Hematopoietic multipotent progenitor cell treated with erythropoietin and hydrocortisone succinate and interleukin-3 and kit ligand, for 4 days (in vitro differentiated cells): ENCODE data around the gene PTDSS2.
A peak's percentile ranks its signal among the peaks of the same experiment; 100 is the strongest.
"Not testable (repeated sequence)": the region's sequence is repeated elsewhere in the genome, so short reads cannot be mapped to it uniquely, and the experiment has no call there.

ENCODE experiments used
- DNase-seq: peaks from one replicate; pipeline ENCODE4 v3.0.0-alpha.2; 2015

The PTDSS2 gene

DNA sequence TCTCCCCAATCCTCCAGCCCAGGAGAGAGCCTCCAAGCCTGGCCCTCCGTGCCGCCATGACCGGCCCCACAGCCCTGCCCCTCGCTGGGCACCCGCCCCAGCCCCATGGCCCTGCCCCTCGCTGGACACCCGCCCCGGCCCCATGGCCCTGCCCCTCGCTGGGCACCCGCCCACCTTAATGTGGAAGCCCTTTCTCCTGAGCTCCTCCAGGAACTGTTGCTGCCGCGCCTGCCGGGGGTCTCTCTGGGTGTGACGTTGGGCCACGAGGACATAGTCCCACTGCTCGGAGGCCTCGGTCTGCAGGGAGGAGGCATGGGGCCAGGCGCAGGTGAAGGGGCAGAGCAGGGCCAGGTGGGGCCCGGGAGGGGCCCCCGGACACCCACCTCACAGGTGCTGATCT is 16.4 kb upstream of the PTDSS2 start:
- no peak for DNase-seq

DNA sequence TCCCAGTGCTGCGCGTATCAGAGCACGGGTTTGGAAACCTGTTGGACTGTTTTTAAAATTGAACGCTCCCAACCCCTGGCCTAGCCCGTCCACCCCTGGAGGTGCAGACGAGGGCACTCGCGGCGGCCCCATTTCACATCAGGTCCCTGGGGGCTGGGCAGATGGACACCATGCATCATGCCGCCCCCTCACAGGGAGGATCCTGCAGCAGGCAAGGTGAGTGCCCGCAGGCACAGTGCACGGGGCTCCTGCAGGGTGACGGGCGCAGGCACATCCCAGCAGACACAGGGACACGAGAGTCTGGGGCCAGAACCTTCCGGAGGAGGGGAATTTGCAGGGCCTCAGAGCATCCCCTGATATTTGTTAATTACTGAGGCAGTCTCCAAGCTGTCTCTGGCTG is 15.6 kb upstream of the PTDSS2 start:
- DNase-seq, result no peak

- DNase-seq, result not testable (repeated sequence)
These were observed 14.9 kb upstream of the PTDSS2 start for GRCh38 chr11:434999-435740.

GRCh38 chr11:437228-437870 is 12.7 kb upstream of the PTDSS2 start:
- no peak for DNase-seq

GRCh38 chr11:438101-438844 is 11.8 kb upstream of the PTDSS2 start:
- no peak for DNase-seq

DNA sequence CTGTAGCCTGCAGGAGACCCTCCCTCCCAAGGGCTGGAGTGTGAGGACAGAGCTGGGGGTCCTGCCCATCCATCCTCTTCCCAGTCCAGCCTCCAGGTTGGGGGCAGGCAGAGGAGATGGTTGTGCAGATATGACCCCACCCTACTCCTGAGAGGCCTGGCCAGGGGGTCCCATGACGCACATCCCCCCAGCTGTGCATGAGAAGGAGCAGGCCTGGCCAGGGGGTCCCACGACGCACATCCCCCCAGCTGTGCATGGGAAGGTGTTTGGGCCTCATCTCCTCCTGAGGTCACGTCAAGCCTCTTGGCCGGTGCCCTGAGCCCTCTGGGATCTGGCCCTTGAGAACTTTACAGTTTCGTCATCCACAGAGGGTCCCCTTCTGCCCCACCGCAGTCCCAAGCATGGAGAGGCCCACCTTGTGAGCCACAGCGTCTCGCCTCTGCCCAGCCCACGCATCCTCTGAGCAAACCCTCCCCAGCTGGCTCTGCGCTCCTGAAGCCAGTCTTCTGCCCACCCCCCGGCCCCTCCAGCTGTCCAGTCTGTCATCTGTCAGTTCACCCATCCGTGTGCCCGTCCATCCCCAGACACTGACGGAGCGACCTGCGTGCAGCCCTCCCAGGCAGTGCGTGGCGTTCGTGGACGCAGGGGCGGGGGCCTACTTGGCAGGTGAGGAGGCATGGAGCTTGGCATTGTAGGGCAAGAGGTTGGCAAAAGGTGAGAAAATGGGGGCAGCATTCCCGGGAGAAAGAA is 10.6 kb upstream of the PTDSS2 start:
- no peak for DNase-seq

- DNase-seq, result peak; percentile 40
These were observed 9.7 kb upstream of the PTDSS2 start for GRCh38 chr11:440065-441042.

DNA sequence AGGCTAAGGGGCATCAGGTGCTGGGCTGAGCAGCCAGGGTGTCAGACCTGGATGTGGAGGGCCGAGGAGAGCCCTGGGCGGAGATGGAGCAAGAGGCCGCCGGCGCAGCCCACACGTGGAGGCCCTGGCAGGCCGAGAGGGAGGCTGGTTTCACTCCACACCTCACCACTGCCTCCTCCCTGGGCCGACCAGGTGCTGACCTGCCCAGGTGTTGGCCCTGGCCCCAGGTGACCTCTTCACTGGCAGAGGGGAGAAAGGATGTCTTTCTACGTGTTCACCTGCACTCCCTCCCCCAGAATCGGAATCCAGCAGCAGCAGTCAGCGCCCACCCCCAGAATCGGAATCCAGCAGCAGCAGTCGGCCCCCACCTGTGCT is 9.0 kb upstream of the PTDSS2 start:
- DNase-seq, result no peak

DNA sequence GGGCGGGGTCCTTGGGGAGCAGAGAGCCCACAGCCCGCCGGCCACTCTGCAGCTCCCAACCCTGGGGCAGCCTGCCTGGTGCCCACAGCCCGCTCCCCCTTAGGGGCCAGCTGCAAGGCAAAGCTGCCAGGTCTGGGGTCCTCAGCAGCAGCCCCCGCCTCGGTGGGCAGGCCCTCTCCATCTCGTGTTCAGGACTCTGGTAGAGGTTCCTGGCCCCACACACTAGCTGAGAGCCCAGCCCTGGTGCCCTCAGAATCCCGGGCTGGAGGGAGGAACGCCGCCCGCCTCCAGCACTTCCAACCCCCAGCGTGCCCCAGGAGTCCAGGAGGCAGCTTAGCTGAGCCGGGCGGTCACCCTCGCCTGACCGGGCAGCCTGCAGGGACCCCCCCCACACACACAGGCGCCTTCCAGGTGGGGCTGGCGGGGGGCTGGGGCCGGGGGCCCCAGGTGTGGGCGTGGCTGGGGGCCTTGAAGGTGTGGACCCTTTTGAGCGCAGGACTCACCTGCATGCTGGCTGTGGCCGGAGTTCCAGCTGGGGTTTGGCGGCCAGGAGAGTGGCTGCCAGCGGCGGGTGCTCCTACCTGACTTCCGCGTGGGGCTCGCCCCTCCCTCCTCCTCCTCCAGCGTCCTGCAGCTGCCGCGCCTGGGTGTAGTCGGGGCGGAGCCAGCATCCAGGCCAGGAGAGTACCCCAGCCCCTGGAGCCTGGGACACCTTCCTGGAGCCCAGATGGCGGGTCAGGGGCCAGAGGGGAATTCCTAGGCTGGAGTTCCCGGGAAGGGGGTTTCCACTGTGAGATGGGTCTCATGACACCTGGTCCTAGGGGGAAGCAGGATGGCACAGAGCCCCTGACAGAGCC is 8.4 kb upstream of the PTDSS2 start, which contains the start of gene ANO9:
ANO9 (minus strand) TSS at position 594 of the 857 bp plus-strand sequence; CDS start at position 509, 85 bp downstream.
- peak; percentile 45 for DNase-seq

- DNase-seq, result no peak
These were observed 7.4 kb upstream of the PTDSS2 start for GRCh38 chr11:442611-443081.

DNA sequence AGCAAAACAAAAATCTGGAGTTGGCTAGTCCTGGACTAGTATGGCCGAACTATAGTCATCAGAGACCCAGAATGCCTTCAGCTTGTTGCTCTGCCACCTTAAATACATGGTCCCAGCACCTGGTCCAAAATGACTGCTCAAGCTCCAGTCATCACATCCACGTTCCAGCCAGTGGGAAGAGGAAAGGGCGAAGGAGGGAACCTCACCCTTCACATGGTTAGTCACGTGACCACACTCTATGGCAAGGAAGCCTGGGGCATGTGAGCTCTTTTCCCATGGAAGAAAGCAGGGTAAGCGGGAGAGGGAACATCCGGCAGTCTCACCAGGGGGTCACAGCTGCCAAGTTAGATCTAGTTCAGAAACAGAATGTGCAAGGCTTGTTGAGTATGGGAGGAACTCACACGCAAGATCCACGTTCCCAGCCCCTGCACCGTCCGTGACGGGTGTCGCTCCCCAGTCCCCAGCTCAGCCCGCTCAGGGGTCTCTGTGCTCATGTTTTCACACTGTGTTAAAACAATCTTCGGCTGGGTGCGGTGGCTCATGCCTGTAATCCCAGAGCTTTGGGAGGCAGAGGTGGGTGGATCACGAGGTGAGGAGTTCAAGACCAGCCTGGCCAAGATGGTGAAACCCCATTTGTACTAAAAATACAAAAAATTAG is 6.4 kb upstream of the PTDSS2 start:
- DNase-seq, result no peak

DNA sequence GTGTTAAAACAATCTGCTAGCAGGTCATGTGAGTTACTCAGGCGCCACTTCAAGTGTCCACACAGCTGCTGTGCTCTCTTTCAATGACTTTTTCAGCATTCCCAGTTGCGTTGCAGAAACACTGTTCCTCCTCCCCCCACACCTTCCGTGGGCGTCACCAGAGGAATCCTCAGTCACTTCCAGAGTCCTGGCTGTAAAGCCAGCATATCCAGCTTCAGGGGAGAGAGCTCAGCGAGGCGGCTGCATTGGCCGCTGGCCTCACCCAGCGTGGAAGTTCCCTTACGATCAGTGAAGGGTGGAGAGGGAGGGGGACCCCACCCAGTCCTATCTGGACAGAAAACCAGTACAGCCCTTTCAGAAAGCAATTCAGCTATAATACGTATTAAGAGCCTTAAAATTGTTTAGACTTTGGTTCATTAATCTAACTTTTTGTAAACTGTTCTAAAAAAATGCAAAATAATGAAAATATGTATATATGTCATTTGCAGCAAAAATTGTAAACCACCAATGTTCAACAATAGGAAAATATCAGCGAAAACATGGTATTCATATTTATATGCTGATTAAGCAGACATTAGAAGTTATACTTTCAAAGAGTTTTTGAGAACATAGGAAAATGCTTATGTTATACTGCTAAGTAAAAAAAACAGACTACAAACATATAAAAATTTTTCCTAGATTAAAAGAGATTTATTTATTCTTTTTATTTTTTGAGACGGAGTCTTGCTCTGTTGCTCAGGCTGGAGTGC is 5.5 kb upstream of the PTDSS2 start:
- peak; percentile 62 for DNase-seq

- DNase-seq, result no peak
These were observed 4.1 kb upstream of the PTDSS2 start for GRCh38 chr11:445765-446588.

- DNase-seq, result no peak
These were observed 3.2 kb upstream of the PTDSS2 start for GRCh38 chr11:446891-447290.

DNA sequence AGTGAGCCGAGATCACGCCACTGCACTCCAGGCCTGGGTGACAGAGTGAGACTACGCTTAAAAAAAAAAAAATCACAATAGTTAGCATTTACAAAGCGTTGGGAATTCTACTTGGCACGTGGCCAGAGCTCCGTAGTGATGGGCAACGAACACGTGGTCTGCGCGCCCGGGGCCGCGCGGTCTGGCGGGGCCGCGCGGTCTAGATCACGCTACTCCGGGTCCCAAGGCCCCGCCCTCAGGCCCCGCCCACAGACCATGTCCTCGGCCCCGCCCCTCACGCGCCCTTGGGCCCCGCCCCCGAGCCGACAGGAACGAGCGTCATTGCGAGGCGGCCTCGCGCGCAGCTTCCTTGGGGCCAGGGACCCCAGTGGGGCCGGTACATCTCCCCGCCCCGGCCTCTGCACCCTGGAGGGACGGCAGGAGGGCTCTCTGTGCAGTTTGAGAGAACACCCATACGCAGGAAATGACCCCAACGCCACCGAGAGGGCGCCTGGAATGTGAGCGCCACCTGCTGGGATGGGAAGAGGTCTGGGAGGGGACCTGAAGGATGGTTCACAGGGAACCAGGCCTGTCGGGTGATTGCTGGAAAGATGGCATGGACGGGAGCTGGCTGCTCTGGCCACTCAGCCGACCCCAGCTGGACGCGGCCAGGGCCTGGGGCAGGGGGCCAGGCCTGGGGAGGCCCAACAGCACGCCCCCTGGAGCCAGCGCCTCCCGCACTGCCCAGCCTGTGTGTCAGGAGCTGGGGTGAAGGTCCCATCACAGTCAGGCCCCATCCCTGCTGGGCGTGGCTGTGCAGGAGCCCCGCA is 2.0 kb upstream of the PTDSS2 start:
- DNase-seq, result peak; percentile 97

- peak; percentile 88 for DNase-seq
These were observed 851 bp downstream of the PTDSS2 start for GRCh38 chr11:450809-451451.

- DNase-seq, result no peak
These were observed 1.7 kb downstream of the PTDSS2 start for GRCh38 chr11:451738-452137.
